GM12878 (cell line): ENCODE data around the gene UBE2G2. TPM values are rescaled to one million over a fixed set of nuclear protein-coding genes. Genes with fewer than 3 reads are reported as not detected.

Experiments
- ATAC-seq: fragments of 200-7000 bp; cut with Tn5 transposase; 3 replicates; pipeline ENCODE4 v1.9.1; 2020; ENCODE audit warnings: mild to moderate bottlenecking, moderate library complexity
- BruUV-seq: library from RNA; stranded (reverse); fragments of 400-500 nt; replicated peaks from 2 replicates; lab custom pipeline; 2021; lab: Mats Ljungman, UMichigan
- CTCF ChIA-PET: fragments of 300-600 bp; sonication (Branson Sonifier 250); formaldehyde crosslinking; extraction: SDS; loops from one replicate; lab custom pipeline; 2021; ENCODE audit warnings: inconsistent platforms; lab: Yijun Ruan, JAX
- POLR2A ChIA-PET: fragments of 350-600 bp; formaldehyde crosslinking; extraction: SDS; loops from one replicate; lab custom pipeline; 2021; ENCODE audit warnings: inconsistent platforms; lab: Charles Lee
- RAD21 ChIA-PET: fragments of 300-600 bp; sonication (Branson Sonifier 250); formaldehyde crosslinking; loops from one replicate; lab custom pipeline; 2023; ENCODE audit warnings: antibody characterized with exemption; ENCODE audit not compliant: unreplicated experiment; lab: Charles Lee
- SMC1A ChIA-PET: fragments of 300-600 bp; sonication (Branson Sonifier 250); formaldehyde crosslinking; loops from one replicate; lab custom pipeline; 2023; ENCODE audit not compliant: unreplicated experiment, uncharacterized antibody; lab: Charles Lee
- DNase-seq: peaks from one replicate; pipeline ENCODE4 v3.0.0-alpha.2; 2011; ENCODE audit warnings: low read depth, low spot score
- FAIRE-seq: peaks from 3 replicates; lab custom pipeline; 2011; peaks lifted over from hg19 to GRCh38; lab: Jason Lieb, UNC
- H2AFZ ChIP-seq: 2 replicates; pipeline ENCODE4 v1.6.0; 2011; ENCODE audit warnings: low read depth, low read length, control low read depth; ENCODE audit not compliant: control insufficient read depth
- H3K27ac ChIP-seq: 2 replicates; pipeline ENCODE4 v1.5.1; 2011; ENCODE audit warnings: control low read depth; ENCODE audit not compliant: control insufficient read depth, insufficient read depth
- H3K27me3 ChIP-seq, 2 experiments: replicated peaks in 1 of 2; 2 replicates each; pipeline versions ENCODE4 v1.6.0 to v1.6.1; 2011; ENCODE audit warnings: low read length in 1 of 2; ENCODE audit not compliant: control insufficient read depth in 2 of 2, insufficient read depth in 2 of 2
- H3K36me3 ChIP-seq, 2 experiments: 2 replicates each; pipeline ENCODE4 v1.5.1; 2011; ENCODE audit warnings: low read length in 1 of 2; ENCODE audit not compliant: control insufficient read depth in 2 of 2, insufficient read depth in 2 of 2
- H3K4me1 ChIP-seq: 2 replicates; pipeline ENCODE4 v1.6.1; 2011; ENCODE audit warnings: mild to moderate bottlenecking, low read length, moderate library complexity, mixed read lengths; ENCODE audit not compliant: control insufficient read depth, insufficient read depth
- H3K4me2 ChIP-seq: 2 replicates; pipeline ENCODE4 v1.6.0; 2011; ENCODE audit warnings: control low read depth; ENCODE audit not compliant: control insufficient read depth, insufficient read depth
- H3K4me3 ChIP-seq: fragments of 200-600 bp; sonication (generic); 2 replicates; pipeline ENCODE4 v1.5.1; 2016
- H3K79me2 ChIP-seq: 2 replicates; pipeline ENCODE4 v1.6.0; 2011; ENCODE audit warnings: low read length; ENCODE audit not compliant: control insufficient read depth, insufficient read depth
- H3K9ac ChIP-seq: 2 replicates; pipeline ENCODE4 v1.8.0; 2011; ENCODE audit warnings: low read length, control low read depth, mixed read lengths; ENCODE audit not compliant: control insufficient read depth, insufficient read depth
- H3K9me3 ChIP-seq: replicated peaks from 3 replicates; pipeline ENCODE4 v1.5.1; 2011; ENCODE audit warnings: mild to moderate bottlenecking, low read length; ENCODE audit not compliant: control insufficient read depth, insufficient read depth
- H4K20me1 ChIP-seq: 2 replicates; pipeline ENCODE4 v1.6.0; 2011; ENCODE audit not compliant: control insufficient read depth, insufficient read depth
- CBX5 ChIP-seq: sonication (generic); IDR thresholded peaks from 2 replicates; pipeline ENCODE4 v1.6.1; 2016; ENCODE audit warnings: low read depth, moderate library complexity, mild to moderate bottlenecking, inconsistent platforms
- EP300 ChIP-seq, 2 experiments: fragments of 150-350 bp in 1 of 2; IDR thresholded peaks; 2 replicates each; pipeline ENCODE4 v1.6.1; 2011 to 2012; ENCODE audit warnings: low read depth in 2 of 2, low read length in 2 of 2, borderline replicate concordance in 1 of 2, improper control_type of control experiment in 1 of 2, inconsistent platforms in 1 of 2; ENCODE audit not compliant: control insufficient read depth in 1 of 2
- ESRRA ChIP-seq: IDR thresholded peaks from 2 replicates; pipeline ENCODE4 v1.6.1; 2012; ENCODE audit warnings: mild to moderate bottlenecking, low read length, improper control_type of control experiment
- GABPA ChIP-seq: IDR thresholded peaks from 2 replicates; pipeline ENCODE4 v1.6.1; 2014; ENCODE audit warnings: antibody characterized with exemption, low read depth, mild to moderate bottlenecking, inconsistent platforms
- MYC ChIP-seq: IDR thresholded peaks from 2 replicates; pipeline ENCODE4 v1.6.1; 2011; ENCODE audit warnings: mild to moderate bottlenecking, low read length, moderate library complexity, inconsistent platforms; ENCODE audit not compliant: insufficient read depth, insufficient replicate concordance, insufficient read length, severe bottlenecking
- POU2F2 ChIP-seq: IDR thresholded peaks from 3 replicates; pipeline ENCODE4 v1.6.1; 2011; ENCODE audit warnings: low read depth, mild to moderate bottlenecking, low read length, borderline replicate concordance
- RAD51 ChIP-seq: fragments of 450-650 bp; IDR thresholded peaks from 2 replicates; pipeline ENCODE4 v1.6.1; 2016; ENCODE audit warnings: moderate library complexity, mild to moderate bottlenecking, inconsistent platforms
- ZBTB40 ChIP-seq: fragments of 450-650 bp; IDR thresholded peaks from 2 replicates; pipeline ENCODE4 v1.6.1; 2016; ENCODE audit warnings: mild to moderate bottlenecking, moderate library complexity, borderline replicate concordance
- ZNF217 ChIP-seq: fragments of 450-650 bp; IDR thresholded peaks from 2 replicates; pipeline ENCODE4 v1.6.1; 2017; ENCODE audit warnings: antibody characterized with exemption, mild to moderate bottlenecking
- ZSCAN29 ChIP-seq: fragments of 450-650 bp; IDR thresholded peaks from 2 replicates; pipeline ENCODE4 v1.6.1; 2017; ENCODE audit warnings: mild to moderate bottlenecking, moderate library complexity
- WGBS: methylation state at CpG from one replicate; pipeline ENCODE4 v1.1.6; 2016; ENCODE audit warnings: low lambda C conversion rate; ENCODE audit not compliant: insufficient replicate concordance, insufficient coverage; ENCODE audit errors: missing lambda C conversion rate; 5-methylcytosine and 5-hydroxymethylcytosine counted together
- in situ Hi-C: fragments of 300-500 bp; cut with MboI; formaldehyde crosslinking; loops from 9 replicates; pipeline ENCODE4 v1.14.3; 2018; ENCODE audit warnings: mixed read lengths
- intact Hi-C: fragments of 100-400 bp; cut with micrococcal nuclease; formaldehyde crosslinking; loops from one replicate; pipeline ENCODE4 v1.14.2; 2022; ENCODE audit not compliant: unreplicated experiment
- polyA plus RNA-seq, 11 experiments: library from polyadenylated mRNA; depleted of rRNA in 4 of 11; unstranded in 6 of 11; stranded (reverse) in 5 of 11; fragments of >200 nt; fragmentation: Nextera tagmentation in 4 of 11; fragmentation: Illumina TruSeq in 1 of 11; extraction: Ambion mirVana in 4 of 11; extraction: Trizol in 1 of 11; gene quantifications; 1 replicate in 1 of 11; 2 replicates in 10 of 11; pipeline versions ENCODE4 v1.2.1 to v1.2.3, GENCODE V29; 2011 to 2016; ENCODE audit warnings: inconsistent platforms in 2 of 11, missing spikeins in 2 of 11, low read depth in 1 of 11
- total RNA-seq, 4 experiments: library from RNA; depleted of rRNA in 3 of 4; stranded (reverse); fragments of >200 nt in 3 of 4; fragmentation: Illumina TruSeq in 1 of 4; extraction: Trizol in 1 of 4; gene quantifications; 2 replicates each; pipeline versions ENCODE4 v1.2.1 to v1.2.3, GENCODE V29; 2013 to 2021
- TF ChIP-seq, protein P1 (sequence below): fragments of 450-650 bp; IDR thresholded peaks from 2 replicates; pipeline ENCODE4 v1.6.1; 2017; ENCODE audit warnings: antibody characterized with exemption, mild to moderate bottlenecking, moderate library complexity
- TF ChIP-seq, protein P2 (sequence below): fragments of 450-650 bp; IDR thresholded peaks from 2 replicates; pipeline ENCODE4 v1.6.1; 2016; ENCODE audit warnings: mild to moderate bottlenecking

Gene UBE2G2
- total and polyA plus RNA-seq, 10 of the 15 experiments (the other 5 are each of a cell fraction or from before 2014, with no cell fraction given), result 27.0 to 139 (median 75.9) TPM

GRCh38 chr21:44734026-44734745 is 67.4 kb downstream of the UBE2G2 start:
- Histone ChIP-seq H3K36me3 (no peaks in the 10 kb centered on the region), H3K4me3 (no peak overlapping the region), H3K4me1 (no peaks in the 10 kb centered on the region), H3K4me2 (no peak overlapping the region), H3K27ac (no peak overlapping the region), H3K79me2 (no peaks in the 10 kb centered on the region), H4K20me1 (no peaks in the 10 kb centered on the region), H3K9ac (no peak overlapping the region), H2AFZ (no peak overlapping the region), H3K9me3 (no peaks in the 10 kb centered on the region), H3K27me3 (no peaks in the 10 kb centered on the region; a peak in 1 of 4 replicates)
- WGBS, result 24% methylated on average over 21 of the region's 21 CpGs
- DNase-seq (no peak), FAIRE-seq (no peak), ATAC-seq (no peak)
- intact Hi-C loops, result no loop called here
- ChIA-PET RAD21 (no interaction called here), CTCF (no interaction called here), SMC1A (no interaction called here), POLR2A (no interaction called here)
- TF ChIP-seq GABPA (no peak), RAD51 (no peak), EP300 (IDR thresholded peaks at IDR 0.05; ENCODE audit: borderline replicate concordance in 1 of 2, control insufficient read depth in 1 of 2, low read depth in 2 of 2, low read length in 2 of 2) (no peak), POU2F2 (no peak), ZBTB40 (no peak), CBX5 (no peak), ESRRA (no peak), MYC (no peak), ZNF217 (no peak), ZSCAN29 (no peak)
- TF ChIP-seq, protein P1, sequence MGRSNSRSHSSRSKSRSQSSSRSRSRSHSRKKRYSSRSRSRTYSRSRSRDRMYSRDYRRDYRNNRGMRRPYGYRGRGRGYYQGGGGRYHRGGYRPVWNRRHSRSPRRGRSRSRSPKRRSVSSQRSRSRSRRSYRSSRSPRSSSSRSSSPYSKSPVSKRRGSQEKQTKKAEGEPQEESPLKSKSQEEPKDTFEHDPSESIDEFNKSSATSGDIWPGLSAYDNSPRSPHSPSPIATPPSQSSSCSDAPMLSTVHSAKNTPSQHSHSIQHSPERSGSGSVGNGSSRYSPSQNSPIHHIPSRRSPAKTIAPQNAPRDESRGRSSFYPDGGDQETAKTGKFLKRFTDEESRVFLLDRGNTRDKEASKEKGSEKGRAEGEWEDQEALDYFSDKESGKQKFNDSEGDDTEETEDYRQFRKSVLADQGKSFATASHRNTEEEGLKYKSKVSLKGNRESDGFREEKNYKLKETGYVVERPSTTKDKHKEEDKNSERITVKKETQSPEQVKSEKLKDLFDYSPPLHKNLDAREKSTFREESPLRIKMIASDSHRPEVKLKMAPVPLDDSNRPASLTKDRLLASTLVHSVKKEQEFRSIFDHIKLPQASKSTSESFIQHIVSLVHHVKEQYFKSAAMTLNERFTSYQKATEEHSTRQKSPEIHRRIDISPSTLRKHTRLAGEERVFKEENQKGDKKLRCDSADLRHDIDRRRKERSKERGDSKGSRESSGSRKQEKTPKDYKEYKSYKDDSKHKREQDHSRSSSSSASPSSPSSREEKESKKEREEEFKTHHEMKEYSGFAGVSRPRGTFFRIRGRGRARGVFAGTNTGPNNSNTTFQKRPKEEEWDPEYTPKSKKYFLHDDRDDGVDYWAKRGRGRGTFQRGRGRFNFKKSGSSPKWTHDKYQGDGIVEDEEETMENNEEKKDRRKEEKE, result no peak
- TF ChIP-seq, protein P2, sequence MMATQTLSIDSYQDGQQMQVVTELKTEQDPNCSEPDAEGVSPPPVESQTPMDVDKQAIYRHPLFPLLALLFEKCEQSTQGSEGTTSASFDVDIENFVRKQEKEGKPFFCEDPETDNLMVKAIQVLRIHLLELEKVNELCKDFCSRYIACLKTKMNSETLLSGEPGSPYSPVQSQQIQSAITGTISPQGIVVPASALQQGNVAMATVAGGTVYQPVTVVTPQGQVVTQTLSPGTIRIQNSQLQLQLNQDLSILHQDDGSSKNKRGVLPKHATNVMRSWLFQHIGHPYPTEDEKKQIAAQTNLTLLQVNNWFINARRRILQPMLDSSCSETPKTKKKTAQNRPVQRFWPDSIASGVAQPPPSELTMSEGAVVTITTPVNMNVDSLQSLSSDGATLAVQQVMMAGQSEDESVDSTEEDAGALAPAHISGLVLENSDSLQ, result no peak
- BruUV-seq, result no TSS peak
- in situ Hi-C loops, result no loop called here
